ENCODE measurements around the gene GLRA1. TPM values are rescaled to one million over a fixed set of nuclear protein-coding genes. Genes with fewer than 3 reads are reported as not detected.

GLRA1 gene
- total RNA-seq, 1 experiment from 2014 or later: not detected

Small RNA genes within 50 kb of the gene (small RNA-seq; reads per million reads assigned to genes)
- 0 to 0.91 reads per million in 2 experiments for gene RNA5SP198

Other genes starting within 250 kb of the GLRA1 start
- 1,245 and 1,275 TPM in 2 replicates for gene SPARC, start 237.9 kb downstream of the GLRA1 start, total RNA-seq (2014; rRNA removed; shearing (Covaris generic))
- 941 and 954 TPM in 2 replicates for gene ATOX1, start 166.2 kb downstream of the GLRA1 start, total RNA-seq (2014; rRNA removed; shearing (Covaris generic))
- 280 TPM in 2 replicates for gene G3BP1, start 152.9 kb downstream of the GLRA1 start, total RNA-seq (2014; rRNA removed; shearing (Covaris generic))

All from SK-MEL-5 (cell line).